Lung (tissue), 16 donors: Measurements from ENCODE around the gene RELB. TPM values are rescaled to one million over a fixed set of nuclear protein-coding genes. Genes with fewer than 3 reads are reported as not detected.

ENCODE experiments used
- ATAC-seq: fragments of 200-7000 bp; cut with Tn5 transposase; one replicate; pipeline ENCODE4 v1.9.1; 2020; ENCODE audit warnings: moderate number of reproducible peaks; ENCODE audit not compliant: insufficient read depth, low FRiP score
- DNase-seq, 3 donors: peaks; one replicate each; pipeline ENCODE4 v3.0.0-alpha.2; 2013 to 2017
- H3K27ac ChIP-seq, 2 donors: one replicate each; pipeline ENCODE4 v1.5.1; 2013; ENCODE audit warnings: mild to moderate bottlenecking in 2 of 2, moderate library complexity in 2 of 2, control low read depth in 1 of 2, inconsistent platforms in 1 of 2, low read depth in 1 of 2, low read length in 1 of 2
- H3K27me3 ChIP-seq, 3 donors: one replicate each; pipeline ENCODE4 v1.5.1; 2013; ENCODE audit warnings: low read length in 2 of 3; ENCODE audit not compliant: control insufficient read depth in 3 of 3, insufficient read depth in 3 of 3
- H3K36me3 ChIP-seq, 4 donors: one replicate each; pipeline ENCODE4 v1.5.1; 2013; ENCODE audit warnings: low read length in 4 of 4, mild to moderate bottlenecking in 1 of 4, moderate library complexity in 1 of 4; ENCODE audit not compliant: control insufficient read depth in 4 of 4, insufficient read depth in 4 of 4
- H3K4me1 ChIP-seq, 5 donors: one replicate each; pipeline ENCODE4 v1.5.1; 2013; ENCODE audit warnings: low read length in 5 of 5, mild to moderate bottlenecking in 2 of 5, moderate library complexity in 1 of 5; ENCODE audit not compliant: control insufficient read depth in 5 of 5, insufficient read depth in 5 of 5
- H3K4me3 ChIP-seq: one replicate; pipeline ENCODE4 v1.5.1; 2013; ENCODE audit warnings: mild to moderate bottlenecking, control low read depth, moderate library complexity
- H3K9ac ChIP-seq, 2 donors: one replicate each; pipeline ENCODE4 v1.5.1; 2013; ENCODE audit warnings: low read length in 2 of 2, control low read depth in 1 of 2; ENCODE audit not compliant: insufficient read depth in 1 of 2
- H3K9me3 ChIP-seq, 4 donors: one replicate each; pipeline ENCODE4 v1.5.1; 2013; ENCODE audit warnings: low read length in 3 of 4, mild to moderate bottlenecking in 1 of 4, moderate library complexity in 1 of 4; ENCODE audit not compliant: control insufficient read depth in 4 of 4, insufficient read depth in 3 of 4
- WGBS, 2 donors: extraction: QIAGEN DNeasy Blood & Tissue Kit; methylation state at CpG; one replicate each; pipeline ENCODE4 v1.1.7; 2013; 5-methylcytosine and 5-hydroxymethylcytosine counted together
- long read RNA-seq, 5 donors: transcript quantifications; one replicate each; lab custom pipeline, GENCODE V29; 2026
- polyA plus RNA-seq, 2 donors: library from polyadenylated mRNA; stranded (reverse); fragments of 200-250 nt; gene quantifications; one replicate each; pipeline ENCODE4 v1.2.1, GENCODE V29; 2013
- total RNA-seq, 2 donors: library from RNA; depleted of rRNA in 1 of 2; stranded (reverse); fragments of >200 nt in 1 of 2; gene quantifications; one replicate each; pipeline ENCODE4 v1.2.1, GENCODE V29; 2014 to 2021
- TF ChIP-seq, protein P1 (sequence below): IDR thresholded peaks from 2 replicates; pipeline ENCODE4 v1.5.1; 2012; ENCODE audit warnings: mild to moderate bottlenecking; ENCODE audit errors: control extremely low read depth, extremely low read depth
- donor health status: control.
- donor health status: control.
- donor health status: Bipolar disorder and iron deficiency.
- donor health status: healthy.
- donor health status: DM: yes; HTN: yes; CAD: no.

The RELB gene, protein sequence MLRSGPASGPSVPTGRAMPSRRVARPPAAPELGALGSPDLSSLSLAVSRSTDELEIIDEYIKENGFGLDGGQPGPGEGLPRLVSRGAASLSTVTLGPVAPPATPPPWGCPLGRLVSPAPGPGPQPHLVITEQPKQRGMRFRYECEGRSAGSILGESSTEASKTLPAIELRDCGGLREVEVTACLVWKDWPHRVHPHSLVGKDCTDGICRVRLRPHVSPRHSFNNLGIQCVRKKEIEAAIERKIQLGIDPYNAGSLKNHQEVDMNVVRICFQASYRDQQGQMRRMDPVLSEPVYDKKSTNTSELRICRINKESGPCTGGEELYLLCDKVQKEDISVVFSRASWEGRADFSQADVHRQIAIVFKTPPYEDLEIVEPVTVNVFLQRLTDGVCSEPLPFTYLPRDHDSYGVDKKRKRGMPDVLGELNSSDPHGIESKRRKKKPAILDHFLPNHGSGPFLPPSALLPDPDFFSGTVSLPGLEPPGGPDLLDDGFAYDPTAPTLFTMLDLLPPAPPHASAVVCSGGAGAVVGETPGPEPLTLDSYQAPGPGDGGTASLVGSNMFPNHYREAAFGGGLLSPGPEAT
- total RNA-seq (10 to 100 TPM; 15.8 to 23.8 TPM), polyA plus RNA-seq (10 to 100 TPM in 1 of 2 donors, 1 to 10 TPM in 1; 9.4 to 65.9 TPM)
- long read RNA-seq, donor 1, partial matches to known transcripts = 0 of 2 reads
- long read RNA-seq, donor 1, other reads (novel, unspliced or antisense) = 0 of 2 reads
- long read RNA-seq, donor 2 = 0 reads
- long read RNA-seq, donor 3, partial matches to known transcripts = 0 of 1 reads
- long read RNA-seq, donor 3, other reads (novel, unspliced or antisense) = 0 of 1 reads
- long read RNA-seq, donor 4 = 0 reads
- long read RNA-seq, donor 5 = 0 reads

DNA sequence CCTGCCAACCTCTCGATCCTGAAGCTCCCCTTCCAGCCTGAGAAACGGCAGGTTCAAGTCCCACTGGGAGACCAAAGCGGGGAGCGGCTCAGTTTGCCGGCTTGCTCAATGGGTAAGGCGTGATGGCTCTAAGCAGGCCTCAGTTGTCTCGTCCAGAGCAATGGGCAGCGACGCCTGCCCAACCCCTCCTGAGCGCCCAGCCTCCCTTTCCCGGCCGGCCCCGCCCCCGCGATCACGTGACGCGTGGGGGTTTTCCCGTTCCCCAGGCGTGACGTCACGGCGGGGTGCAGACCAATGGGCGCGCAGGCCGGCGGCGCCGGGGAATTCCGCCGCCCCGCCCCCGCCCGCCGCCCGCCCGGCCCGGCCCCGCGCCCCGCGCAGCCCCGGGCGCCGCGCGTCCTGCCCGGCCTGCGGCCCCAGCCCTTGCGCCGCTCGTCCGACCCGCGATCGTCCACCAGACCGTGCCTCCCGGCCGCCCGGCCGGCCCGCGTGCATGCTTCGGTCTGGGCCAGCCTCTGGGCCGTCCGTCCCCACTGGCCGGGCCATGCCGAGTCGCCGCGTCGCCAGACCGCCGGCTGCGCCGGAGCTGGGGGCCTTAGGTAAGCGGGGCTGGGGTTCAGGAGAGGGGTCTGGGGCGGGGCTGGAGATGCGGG, at the start of gene RELB:
Gene RELB (plus strand): TSS at position 378 of the 653 bp plus-strand sequence. CDS start 116 bp downstream, at position 494.
- ATAC-seq = peak; percentile 51
- H3K36me3 ChIP-seq = peaks cover 0 to 5% (median 0%) of the 10 kb centered on the region in 4 donors
- no peaks in the 10 kb centered on the region for H3K9me3 ChIP-seq
- peaks cover 0 to 7% (median 3%) of the 10 kb centered on the region in 5 donors for H3K4me1 ChIP-seq
- no peaks in the 10 kb centered on the region for H3K27me3 ChIP-seq
- H3K4me3 ChIP-seq = peak within 1 kb of the TSS; percentile 69
- DNase-seq = peak; percentile 88 to 94 (median 90)
- WGBS, 2 donors = 2 to 5% methylated on average over 38 to 79 of the region's 79 CpGs
- TF ChIP-seq, protein P1, sequence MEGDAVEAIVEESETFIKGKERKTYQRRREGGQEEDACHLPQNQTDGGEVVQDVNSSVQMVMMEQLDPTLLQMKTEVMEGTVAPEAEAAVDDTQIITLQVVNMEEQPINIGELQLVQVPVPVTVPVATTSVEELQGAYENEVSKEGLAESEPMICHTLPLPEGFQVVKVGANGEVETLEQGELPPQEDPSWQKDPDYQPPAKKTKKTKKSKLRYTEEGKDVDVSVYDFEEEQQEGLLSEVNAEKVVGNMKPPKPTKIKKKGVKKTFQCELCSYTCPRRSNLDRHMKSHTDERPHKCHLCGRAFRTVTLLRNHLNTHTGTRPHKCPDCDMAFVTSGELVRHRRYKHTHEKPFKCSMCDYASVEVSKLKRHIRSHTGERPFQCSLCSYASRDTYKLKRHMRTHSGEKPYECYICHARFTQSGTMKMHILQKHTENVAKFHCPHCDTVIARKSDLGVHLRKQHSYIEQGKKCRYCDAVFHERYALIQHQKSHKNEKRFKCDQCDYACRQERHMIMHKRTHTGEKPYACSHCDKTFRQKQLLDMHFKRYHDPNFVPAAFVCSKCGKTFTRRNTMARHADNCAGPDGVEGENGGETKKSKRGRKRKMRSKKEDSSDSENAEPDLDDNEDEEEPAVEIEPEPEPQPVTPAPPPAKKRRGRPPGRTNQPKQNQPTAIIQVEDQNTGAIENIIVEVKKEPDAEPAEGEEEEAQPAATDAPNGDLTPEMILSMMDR = no peak
- no peak within 1 kb of the TSS for H3K9ac ChIP-seq
- H3K27ac ChIP-seq = peak within 1 kb of the TSS; percentile 96 to 97

DNA sequence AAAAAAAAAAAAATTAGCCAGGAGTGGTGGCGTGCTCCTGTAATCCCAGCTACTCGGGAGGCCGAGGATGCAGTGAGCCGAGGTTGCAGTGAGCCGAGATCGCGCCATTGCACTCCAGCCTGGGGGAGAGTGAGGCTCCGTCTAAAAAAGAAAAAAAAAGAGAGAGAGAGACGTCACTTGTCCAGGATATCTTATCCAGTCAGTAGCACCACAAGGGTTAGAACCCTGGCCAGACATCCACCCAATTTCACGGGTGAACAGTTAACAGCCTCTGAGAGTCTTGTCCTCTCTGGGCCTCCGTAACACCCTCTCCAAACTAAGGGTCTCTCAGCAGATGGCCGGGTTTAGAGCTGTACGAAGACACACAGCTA, 47.0 kb upstream of the RELB start:
- ATAC-seq (no peak), DNase-seq (no peak)
- Histone ChIP-seq H3K36me3 (peaks cover 0 to 5% (median 4%) of the 10 kb centered on the region in 4 donors), H3K27ac (peak overlapping the region; percentile 84 to 98), H3K4me3 (peak overlapping the region; percentile 59), H3K4me1 (peaks cover 0 to 26% (median 6%) of the 10 kb centered on the region in 5 donors), H3K9me3 (no peaks in the 10 kb centered on the region), H3K27me3 (no peaks in the 10 kb centered on the region), H3K9ac (peak overlapping the region; percentile 52 to 95)
- WGBS, 2 donors = 30 to 41% methylated on average over 13 of the region's 13 CpGs
- TF ChIP-seq, protein P1 = no peak

DNA sequence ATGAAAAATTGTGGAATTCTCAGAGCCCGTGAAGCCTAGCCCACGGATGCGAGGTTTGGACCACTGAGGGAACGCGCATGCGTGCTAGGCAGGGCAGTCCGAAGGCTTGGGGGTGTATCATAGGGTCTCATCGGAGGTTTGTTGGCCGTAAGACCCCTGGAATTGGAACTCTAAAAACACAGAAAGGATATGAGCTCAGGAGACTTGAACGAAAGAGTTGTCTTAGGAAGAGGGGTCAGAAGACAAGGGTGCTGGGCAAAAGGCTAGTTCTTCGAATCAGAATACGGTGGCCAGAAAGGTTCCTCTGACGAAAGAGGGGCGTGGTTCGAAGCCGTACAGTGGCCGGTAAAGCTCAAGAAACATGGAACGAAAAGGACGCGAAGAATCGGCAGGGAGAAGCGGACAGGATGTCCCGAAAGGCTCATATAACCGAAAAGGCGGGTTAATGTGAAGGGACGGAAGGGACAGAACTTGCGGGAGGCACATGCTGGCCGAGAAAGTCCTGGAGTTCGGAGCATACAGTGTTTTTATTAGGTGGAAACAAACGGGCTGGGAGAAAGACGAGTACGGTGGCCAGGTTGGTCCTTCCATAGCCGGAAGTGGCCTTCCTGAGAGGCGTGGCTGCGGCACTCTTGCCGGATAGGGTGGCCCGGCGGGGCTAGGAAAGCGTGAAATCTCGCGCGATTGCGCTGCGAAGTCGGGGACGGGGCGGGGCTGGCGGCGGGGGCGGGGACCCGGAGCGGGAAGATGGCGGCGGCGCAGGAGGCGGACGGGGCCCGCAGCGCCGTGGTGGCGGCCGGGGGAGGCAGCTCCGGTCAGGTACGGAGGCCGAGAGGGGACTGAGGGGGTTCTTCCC, 46.4 kb upstream of the RELB start, which contains the start of gene CLPTM1:
Gene CLPTM1 (plus strand): TSS at position 732 of the 856 bp plus-strand sequence. CDS start 16 bp downstream, at position 748.
- peaks cover 0 to 5% (median 4%) of the 10 kb centered on the region in 4 donors for H3K36me3 ChIP-seq
- 0% methylated on average over 49 to 65 of the region's 65 CpGs for WGBS, 2 donors
- H3K27ac ChIP-seq = peak within 1 kb of the TSS; percentile 84 to 98
- H3K27me3 ChIP-seq = no peaks in the 10 kb centered on the region
- TF ChIP-seq, protein P1 = no peak
- peak within 1 kb of the TSS; percentile 88 to 95 for H3K9ac ChIP-seq
- peak; percentile 97 to 99 (median 98) for DNase-seq
- peaks cover 0 to 26% (median 6%) of the 10 kb centered on the region in 5 donors for H3K4me1 ChIP-seq
- H3K9me3 ChIP-seq = no peaks in the 10 kb centered on the region
- peak; percentile 97 for ATAC-seq
- peak within 1 kb of the TSS; percentile 100 for H3K4me3 ChIP-seq
